Measurements from ENCODE around the gene SMPDL3A. TPM values are rescaled to one million over a fixed set of nuclear protein-coding genes. Genes with fewer than 3 reads are reported as not detected.

The SMPDL3A gene
- total RNA-seq = 4.2 and 6.4 TPM in 2 replicates

GRCh38 chr6:122789182-122790027, at the start of gene SMPDL3A:
Gene SMPDL3A, plus strand, starts transcription at chr6:122789258. Its CDS starts 89 bp downstream, at chr6:122789347.

GRCh38 chr6:122779667-122780066, 9.4 kb upstream of the SMPDL3A start, which contains the start of gene FABP7:
Gene FABP7, plus strand, starts transcription at chr6:122779716. Its CDS starts 79 bp downstream, at chr6:122779795.

Other genes starting within 250 kb of the SMPDL3A start
- gene PKIB, start 178.9 kb upstream of the SMPDL3A start, total RNA-seq = 0.15 TPM in 1 of 2 replicates, not detected in the other
- not detected in 2 replicates for gene FABP7, start 9.5 kb upstream of the SMPDL3A start, total RNA-seq
- not detected in 2 replicates for gene CLVS2, start 207.0 kb downstream of the SMPDL3A start, total RNA-seq